ENCODE results near the gene CTSH. TPM values are rescaled to one million over a fixed set of nuclear protein-coding genes. Genes with fewer than 3 reads are reported as not detected.

CTSH gene
- total RNA-seq, 4 donors from 2014 or later: 72.9 to 280 (median 111) TPM

DNA sequence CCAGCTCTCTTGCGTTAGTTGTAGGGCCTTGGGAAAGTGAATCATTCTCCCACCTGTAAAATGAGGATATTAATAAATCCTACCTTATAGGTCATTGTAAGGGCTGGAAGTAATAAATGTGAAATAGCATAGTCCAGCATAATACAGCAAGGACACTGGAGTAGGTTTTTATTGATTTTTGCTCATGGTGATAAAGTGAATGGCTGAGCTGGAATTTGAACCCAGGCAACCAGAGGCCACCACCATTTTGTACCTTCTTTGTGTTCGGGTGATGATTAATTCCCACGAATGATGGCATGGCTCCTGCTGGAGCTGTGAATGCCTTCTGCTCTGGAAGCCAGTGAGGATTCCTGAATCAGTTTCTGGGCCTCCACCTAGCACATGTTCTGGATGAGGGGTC lies 31.8 kb downstream of the CTSH start:
- Histone ChIP-seq H3K27ac (peak overlapping the region; percentile 72 to 80), H3K4me1 (peaks cover 13 to 15% of the 10 kb centered on the region in 2 donors)

DNA sequence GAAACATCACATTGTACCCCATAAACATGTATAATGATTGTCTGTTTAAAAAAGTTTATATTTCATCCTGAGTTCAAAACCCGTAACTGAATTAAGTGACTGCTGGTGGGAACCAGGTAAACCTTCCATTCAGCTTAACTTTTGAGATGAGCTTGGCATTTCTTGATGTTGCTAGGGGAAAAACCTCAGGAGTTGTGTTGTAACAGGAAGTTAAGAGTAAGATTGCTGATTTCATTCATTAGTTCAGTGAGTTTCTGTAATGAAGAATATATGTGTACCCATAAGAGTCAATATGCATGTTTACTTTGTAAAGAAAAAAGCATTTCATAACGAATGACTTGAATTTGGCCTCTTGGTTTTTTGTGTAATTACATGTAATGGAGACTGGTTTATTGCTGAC lies 32.5 kb downstream of the CTSH start:
- H3K4me1 ChIP-seq: peaks cover 8 to 15% of the 10 kb centered on the region in 2 donors
- TF ChIP-seq, protein P1, sequence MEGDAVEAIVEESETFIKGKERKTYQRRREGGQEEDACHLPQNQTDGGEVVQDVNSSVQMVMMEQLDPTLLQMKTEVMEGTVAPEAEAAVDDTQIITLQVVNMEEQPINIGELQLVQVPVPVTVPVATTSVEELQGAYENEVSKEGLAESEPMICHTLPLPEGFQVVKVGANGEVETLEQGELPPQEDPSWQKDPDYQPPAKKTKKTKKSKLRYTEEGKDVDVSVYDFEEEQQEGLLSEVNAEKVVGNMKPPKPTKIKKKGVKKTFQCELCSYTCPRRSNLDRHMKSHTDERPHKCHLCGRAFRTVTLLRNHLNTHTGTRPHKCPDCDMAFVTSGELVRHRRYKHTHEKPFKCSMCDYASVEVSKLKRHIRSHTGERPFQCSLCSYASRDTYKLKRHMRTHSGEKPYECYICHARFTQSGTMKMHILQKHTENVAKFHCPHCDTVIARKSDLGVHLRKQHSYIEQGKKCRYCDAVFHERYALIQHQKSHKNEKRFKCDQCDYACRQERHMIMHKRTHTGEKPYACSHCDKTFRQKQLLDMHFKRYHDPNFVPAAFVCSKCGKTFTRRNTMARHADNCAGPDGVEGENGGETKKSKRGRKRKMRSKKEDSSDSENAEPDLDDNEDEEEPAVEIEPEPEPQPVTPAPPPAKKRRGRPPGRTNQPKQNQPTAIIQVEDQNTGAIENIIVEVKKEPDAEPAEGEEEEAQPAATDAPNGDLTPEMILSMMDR (IDR thresholded peaks at IDR 0.05): no peak
- TF ChIP-seq POLR2A (IDR thresholded peaks at IDR 0.05): no peak
- peak overlapping the region in 1 of 2 donors; percentile 72 for H3K27ac ChIP-seq
- H3K4me3 ChIP-seq: no peak overlapping the region
- intact Hi-C loops (cut with DNase I; ENCODE audit: low total_unique reads): no loop called here
- no peaks in the 10 kb centered on the region for H3K9me3 ChIP-seq
- DNase-seq: no peak
- no peaks in the 10 kb centered on the region for H3K36me3 ChIP-seq
- H3K27me3 ChIP-seq: no peaks in the 10 kb centered on the region

More for the DNA sequence above, 31.8 kb downstream of the CTSH start:
- Histone ChIP-seq H3K9me3 (no peaks in the 10 kb centered on the region), H3K36me3 (no peaks in the 10 kb centered on the region), H3K27me3 (no peaks in the 10 kb centered on the region), H3K4me3 (no peak overlapping the region)
- DNase-seq: no peak
- TF ChIP-seq, protein P1 (IDR thresholded peaks at IDR 0.05): no peak
- intact Hi-C loops (cut with DNase I; ENCODE audit: low total_unique reads): no loop called here

DNA sequence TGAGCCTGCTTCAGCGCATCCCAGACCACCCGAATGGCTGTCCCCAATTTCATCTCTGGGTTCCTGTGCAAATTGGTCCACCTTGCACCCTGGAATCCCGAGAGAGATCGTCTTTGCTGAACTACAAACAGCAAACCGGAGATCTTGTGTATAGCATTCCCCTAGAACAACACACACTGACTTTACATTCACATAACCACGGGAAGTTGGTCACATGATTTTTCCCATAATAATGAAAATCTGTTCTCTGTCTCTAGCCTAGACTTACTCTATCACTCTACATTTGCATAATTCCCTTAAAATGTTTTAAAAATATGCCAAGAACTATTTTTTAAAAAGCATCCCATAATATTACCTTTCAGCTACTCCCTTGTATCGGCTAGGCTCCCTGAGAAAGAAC lies 34.6 kb downstream of the CTSH start:
- no peak overlapping the region for H3K27ac ChIP-seq

DNA sequence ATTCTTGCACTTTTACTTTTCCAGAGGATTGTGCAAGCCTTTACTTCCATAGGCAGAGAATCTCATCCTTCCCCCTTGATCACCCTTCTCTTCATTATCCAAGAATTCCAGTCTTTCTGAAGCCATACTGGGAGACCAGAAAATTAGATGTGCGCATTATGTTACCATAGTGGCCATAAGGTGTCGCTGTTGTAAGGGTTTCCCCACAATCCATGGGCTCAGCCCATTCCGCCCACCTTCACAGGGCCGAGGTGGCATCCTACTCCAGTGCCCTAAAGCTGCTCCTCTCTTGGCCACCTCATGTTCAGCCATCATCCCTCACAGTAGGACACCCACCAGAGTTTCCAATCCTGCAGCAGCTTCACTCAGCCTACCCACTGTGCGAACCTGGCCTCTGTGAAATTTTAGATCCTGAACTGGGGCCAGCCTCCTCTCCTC lies 35.0 kb downstream of the CTSH start:
- no peak for TF ChIP-seq POLR2A (IDR thresholded peaks at IDR 0.05)
- TF ChIP-seq, protein P1 (IDR thresholded peaks at IDR 0.05): peak; percentile 52 to 62 (median 58)
- H3K4me3 ChIP-seq: no peak overlapping the region
- no peaks in the 10 kb centered on the region for H3K9me3 ChIP-seq
- H3K4me1 ChIP-seq: peaks cover 2 to 10% of the 10 kb centered on the region in 2 donors
- no peaks in the 10 kb centered on the region for H3K36me3 ChIP-seq
- no peaks in the 10 kb centered on the region for H3K27me3 ChIP-seq
- DNase-seq: no peak
- no peak overlapping the region for H3K27ac ChIP-seq
- intact Hi-C loops (cut with DNase I; ENCODE audit: low total_unique reads): no loop called here

More for the DNA sequence above, 34.6 kb downstream of the CTSH start:
- no peaks in the 10 kb centered on the region for H3K9me3 ChIP-seq
- TF ChIP-seq, protein P1 (IDR thresholded peaks at IDR 0.05): no peak
- TF ChIP-seq POLR2A (IDR thresholded peaks at IDR 0.05): no peak
- H3K27me3 ChIP-seq: no peaks in the 10 kb centered on the region
- no peak for DNase-seq
- H3K4me3 ChIP-seq: no peak overlapping the region
- intact Hi-C loops (cut with DNase I; ENCODE audit: low total_unique reads): no loop called here
- H3K36me3 ChIP-seq: no peaks in the 10 kb centered on the region
- H3K4me1 ChIP-seq: peaks cover 7 to 15% of the 10 kb centered on the region in 2 donors

DNA sequence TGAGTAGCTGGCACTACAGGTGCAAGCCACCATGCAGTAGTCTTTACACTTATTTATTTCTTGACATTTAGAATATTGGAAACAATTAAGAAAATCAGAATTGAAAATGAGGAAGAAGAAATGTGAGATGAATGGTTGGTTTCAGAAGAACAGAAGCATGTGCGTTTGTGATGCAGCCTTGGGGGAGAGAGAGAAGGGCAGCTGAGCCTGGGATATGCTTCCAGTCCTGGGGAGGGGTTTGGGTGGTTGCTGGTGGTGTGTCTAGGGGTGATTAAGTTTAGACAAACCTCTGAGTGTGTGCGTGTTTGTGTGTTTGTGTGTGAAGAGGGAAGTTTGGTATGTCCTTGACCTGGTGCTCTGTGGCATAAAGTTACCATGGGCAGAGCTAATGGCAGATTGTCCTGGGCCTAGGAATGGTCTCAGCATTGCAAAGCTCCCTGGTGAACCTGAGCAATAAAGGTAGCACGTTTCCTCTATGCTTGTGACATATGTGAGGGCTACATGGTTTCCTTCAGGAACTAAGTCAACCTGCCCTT lies 35.6 kb downstream of the CTSH start:
- no peak overlapping the region for H3K27ac ChIP-seq
- DNase-seq: no peak
- H3K36me3 ChIP-seq: no peaks in the 10 kb centered on the region
- TF ChIP-seq POLR2A (IDR thresholded peaks at IDR 0.05): no peak
- TF ChIP-seq, protein P1 (IDR thresholded peaks at IDR 0.05): no peak
- peaks cover 0 to 8% of the 10 kb centered on the region in 2 donors for H3K4me1 ChIP-seq
- intact Hi-C loops (cut with DNase I; ENCODE audit: low total_unique reads): no loop called here
- no peaks in the 10 kb centered on the region for H3K9me3 ChIP-seq
- no peak overlapping the region for H3K4me3 ChIP-seq
- no peaks in the 10 kb centered on the region for H3K27me3 ChIP-seq
